H1 (cell line): ENCODE results near the gene MAP3K6. TPM values are rescaled to one million over a fixed set of nuclear protein-coding genes. Genes with fewer than 3 reads are reported as not detected.

Experiments used
- CTCF ChIA-PET: fragments of 300-600 bp; sonication (Branson Sonifier 250); formaldehyde crosslinking; loops from one replicate; lab custom pipeline; 2021; ENCODE audit not compliant: partially characterized antibody; lab: Charles Lee
- POLR2A ChIA-PET: fragments of 300-600 bp; sonication (Branson Sonifier 250); formaldehyde crosslinking; loops from one replicate; lab custom pipeline; 2021; ENCODE audit warnings: inconsistent platforms; ENCODE audit not compliant: partially characterized antibody; lab: Charles Lee
- DNase-seq, 2 experiments: peaks; one replicate each; pipeline versions ENCODE4 v3.0.0 to v3.0.0-alpha.2; 2010 to 2022; ENCODE audit warnings: low spot score in 2 of 2, low read depth in 1 of 2, mixed read lengths in 1 of 2
- FAIRE-seq: peaks from 2 replicates; lab custom pipeline; 2011; peaks lifted over from hg19 to GRCh38; lab: Jason Lieb, UNC
- H2AFZ ChIP-seq: 2 replicates; pipeline ENCODE4 v1.8.1; 2012; ENCODE audit warnings: low read length, inconsistent platforms
- H2AK5ac ChIP-seq: 2 replicates; pipeline ENCODE4 v1.6.1; 2013; ENCODE audit warnings: low read depth, low read length
- H2BK120ac ChIP-seq: replicated peaks from 2 replicates; pipeline ENCODE3; 2013; ENCODE audit warnings: low read depth, low read length, inconsistent platforms
- H2BK12ac ChIP-seq: 2 replicates; pipeline ENCODE4 v1.6.1; 2013; ENCODE audit warnings: low read depth, low read length
- H2BK15ac ChIP-seq: 2 replicates; pipeline ENCODE4 v1.6.1; 2013; ENCODE audit warnings: low read length
- H2BK20ac ChIP-seq: 2 replicates; pipeline ENCODE4 v1.6.1; 2013; ENCODE audit warnings: low read length
- H2BK5ac ChIP-seq: 2 replicates; pipeline ENCODE4 v1.6.1; 2013; ENCODE audit warnings: low read depth, low read length
- H3K14ac ChIP-seq: 2 replicates; pipeline ENCODE4 v1.6.1; 2013; ENCODE audit warnings: inconsistent platforms; ENCODE audit not compliant: insufficient read length
- H3K18ac ChIP-seq: 2 replicates; pipeline ENCODE4 v1.6.1; 2013; ENCODE audit warnings: low read length; ENCODE audit errors: extremely low read depth
- H3K23ac ChIP-seq: 2 replicates; pipeline ENCODE4 v1.6.1; 2013; ENCODE audit warnings: inconsistent platforms; ENCODE audit not compliant: insufficient read length
- H3K23me2 ChIP-seq: 2 replicates; pipeline ENCODE4 v1.6.1; 2013; ENCODE audit warnings: low read depth, low read length
- H3K27ac ChIP-seq: 2 replicates; pipeline ENCODE4 v1.6.1; 2011; ENCODE audit warnings: low read depth, low read length, inconsistent platforms
- H3K27me3 ChIP-seq, 4 experiments: replicated peaks in 1 of 4; 1 replicate in 1 of 4; 2 replicates in 3 of 4; pipeline versions ENCODE4 v1.6.1 to v1.8.1; 2011 to 2013; ENCODE audit warnings: low read length in 3 of 4, mild to moderate bottlenecking in 3 of 4, inconsistent platforms in 2 of 4, mixed read lengths in 2 of 4, moderate library complexity in 1 of 4; ENCODE audit not compliant: control insufficient read depth in 3 of 4, insufficient read depth in 3 of 4; ENCODE audit errors: extremely low read depth in 1 of 4
- H3K36me3 ChIP-seq, 4 experiments: 2 replicates each; pipeline versions ENCODE4 v1.6.1 to v1.8.1; 2011 to 2013; ENCODE audit warnings: mild to moderate bottlenecking in 4 of 4, low read length in 3 of 4, moderate library complexity in 2 of 4, control low read depth in 1 of 4, inconsistent platforms in 1 of 4; ENCODE audit not compliant: insufficient read depth in 4 of 4, control insufficient read depth in 2 of 4
- H3K4ac ChIP-seq: replicated peaks from 2 replicates; pipeline ENCODE3; 2013; ENCODE audit warnings: low read length, low read depth, mixed read lengths, inconsistent platforms; ENCODE audit not compliant: insufficient read length
- H3K4me1 ChIP-seq, 4 experiments: replicated peaks in 1 of 4; 1 replicate in 1 of 4; 2 replicates in 3 of 4; pipeline versions ENCODE4 v1.6.1 to v1.8.1; 2011 to 2013; ENCODE audit warnings: low read length in 3 of 4, inconsistent platforms in 2 of 4, mixed read lengths in 1 of 4; ENCODE audit not compliant: insufficient read depth in 4 of 4, control insufficient read depth in 3 of 4
- H3K4me2 ChIP-seq, 2 experiments: 2 replicates each; pipeline versions ENCODE4 v1.6.1 to v1.8.1; 2011 to 2013; ENCODE audit warnings: low read depth in 2 of 2, low read length in 2 of 2, control low read depth in 1 of 2, inconsistent platforms in 1 of 2, mild to moderate bottlenecking in 1 of 2; ENCODE audit not compliant: insufficient read depth in 1 of 2
- H3K4me3 ChIP-seq, 4 experiments: fragments of 200-600, 300-600 bp in 1 of 4; sonication (generic), shearing (Covaris generic), sonication (Bioruptor Twin) in 1 of 4; 2 replicates each; pipeline versions ENCODE4 v1.5.1 to v1.8.1; 2011 to 2016; ENCODE audit warnings: low read length in 4 of 4, low read depth in 3 of 4, control low read depth in 2 of 4, inconsistent platforms in 2 of 4, mild to moderate bottlenecking in 2 of 4, mixed read lengths in 1 of 4, moderate library complexity in 1 of 4; ENCODE audit not compliant: insufficient read depth in 2 of 4; ENCODE audit errors: extremely low read depth in 1 of 4
- H3K56ac ChIP-seq: replicated peaks from 2 replicates; pipeline ENCODE3; 2013; ENCODE audit warnings: low read depth, mild to moderate bottlenecking, mixed read lengths, low read length, inconsistent platforms; ENCODE audit not compliant: insufficient read length
- H3K79me1 ChIP-seq: 2 replicates; pipeline ENCODE4 v1.6.1; 2013; ENCODE audit warnings: low read depth, low read length, control low read depth
- H3K79me2 ChIP-seq, 2 experiments: 2 replicates each; pipeline versions ENCODE4 v1.6.1 to v1.8.1; 2012 to 2013; ENCODE audit warnings: low read length in 2 of 2, mild to moderate bottlenecking in 2 of 2, inconsistent platforms in 1 of 2; ENCODE audit not compliant: insufficient read depth in 2 of 2, control insufficient read depth in 1 of 2
- H3K9ac ChIP-seq, 4 experiments: replicated peaks in 1 of 4; 1 replicate in 1 of 4; 2 replicates in 3 of 4; pipeline versions ENCODE4 v1.6.1 to v1.8.1; 2011 to 2013; ENCODE audit warnings: low read depth in 3 of 4, low read length in 3 of 4, control low read depth in 2 of 4, mild to moderate bottlenecking in 2 of 4, moderate library complexity in 2 of 4, inconsistent platforms in 1 of 4; ENCODE audit errors: extremely low read depth in 1 of 4
- H3K9me3 ChIP-seq, 2 experiments: 2 replicates each; pipeline versions ENCODE4 v1.6.1 to v1.8.1; 2012 to 2013; ENCODE audit warnings: mild to moderate bottlenecking in 2 of 2, moderate library complexity in 2 of 2, control low read depth in 1 of 2, inconsistent platforms in 1 of 2, low read depth in 1 of 2, low read length in 1 of 2, mixed read lengths in 1 of 2; ENCODE audit not compliant: insufficient read depth in 2 of 2
- H4K20me1 ChIP-seq, 2 experiments: replicated peaks in 1 of 2; 2 replicates each; pipeline versions ENCODE3 to v1.8.1; 2011 to 2013; ENCODE audit warnings: inconsistent platforms in 2 of 2, low read length in 2 of 2, mild to moderate bottlenecking in 1 of 2; ENCODE audit not compliant: insufficient read depth in 2 of 2, control insufficient read depth in 1 of 2
- H4K5ac ChIP-seq: 2 replicates; pipeline ENCODE4 v1.6.1; 2013; ENCODE audit warnings: low read length, low read depth, mixed read lengths, inconsistent platforms; ENCODE audit not compliant: insufficient read length
- H4K8ac ChIP-seq: 2 replicates; pipeline ENCODE4 v1.8.0; 2013; ENCODE audit warnings: mild to moderate bottlenecking, moderate library complexity, low read length, inconsistent platforms; ENCODE audit not compliant: insufficient read depth; ENCODE audit errors: extremely low read depth
- H4K91ac ChIP-seq: replicated peaks from 2 replicates; pipeline ENCODE3; 2013; ENCODE audit warnings: low read length, mixed read lengths, inconsistent platforms; ENCODE audit not compliant: insufficient read length
- ATF2 ChIP-seq: IDR thresholded peaks from 2 replicates; pipeline ENCODE4 v1.6.1; 2012; ENCODE audit warnings: low read length, inconsistent platforms
- CEBPB ChIP-seq: IDR thresholded peaks from 2 replicates; pipeline ENCODE4 v1.6.1; 2012; ENCODE audit warnings: low read depth, low read length
- CREB1 ChIP-seq: IDR thresholded peaks from 2 replicates; pipeline ENCODE4 v1.6.1; 2012; ENCODE audit warnings: inconsistent platforms
- EGR1 ChIP-seq: IDR thresholded peaks from 2 replicates; pipeline ENCODE4 v1.6.1; 2011; ENCODE audit warnings: low read depth, low read length, borderline replicate concordance
- EP300 ChIP-seq, 2 experiments: IDR thresholded peaks; 1 replicate in 1 of 2; 2 replicates in 1 of 2; pipeline ENCODE4 v1.6.1; 2011 to 2012; ENCODE audit warnings: low read depth in 2 of 2, low read length in 2 of 2, mild to moderate bottlenecking in 2 of 2, borderline replicate concordance in 1 of 2, inconsistent platforms in 1 of 2, moderate library complexity in 1 of 2
- GTF2F1 ChIP-seq: IDR thresholded peaks from 2 replicates; pipeline ENCODE4 v1.6.1; 2012; ENCODE audit warnings: low read depth, low read length, improper control_type of control experiment, borderline replicate concordance
- JUND ChIP-seq: IDR thresholded peaks from 2 replicates; pipeline ENCODE4 v1.6.1; 2011; ENCODE audit warnings: mild to moderate bottlenecking, improper control_type of control experiment, low read length
- KDM1A ChIP-seq: fragments of 200-600, 300-600 bp; sonication (generic); IDR thresholded peaks from 2 replicates; pipeline ENCODE4 v1.7.1; 2016; ENCODE audit warnings: mild to moderate bottlenecking, low read length, borderline replicate concordance
- RBBP5 ChIP-seq: IDR thresholded peaks from 2 replicates; pipeline ENCODE4 v1.7.1; 2012; ENCODE audit warnings: low read depth, mild to moderate bottlenecking, inconsistent platforms, low read length, moderate library complexity, borderline replicate concordance
- SIRT6 ChIP-seq: IDR thresholded peaks from one replicate; pipeline ENCODE4 v1.7.1; 2012; ENCODE audit warnings: low read length, inconsistent platforms
- SRF ChIP-seq: IDR thresholded peaks from 2 replicates; pipeline ENCODE4 v1.6.1; 2011; ENCODE audit warnings: mild to moderate bottlenecking, low read depth, low read length, moderate library complexity
- SUZ12 ChIP-seq: fragments of 200-600 bp; sonication (generic); IDR thresholded peaks from 2 replicates; pipeline ENCODE4 v1.6.1; 2012; ENCODE audit warnings: mild to moderate bottlenecking, inconsistent platforms, low read length, moderate library complexity, mixed read lengths
- TEAD4 ChIP-seq: IDR thresholded peaks from 2 replicates; pipeline ENCODE4 v1.6.1; 2012; ENCODE audit warnings: low read depth, low read length, inconsistent platforms, mixed read lengths
- WGBS, 2 experiments: shearing (Covaris generic) in 1 of 2; methylation state at CpG; one replicate each; pipeline versions ENCODE4 v1.1.6 to v1.1.7; 2013 to 2015; ENCODE audit warnings: low lambda C conversion rate in 2 of 2, mixed read lengths in 2 of 2, inconsistent platforms in 1 of 2, low coverage in 1 of 2, missing lambda C conversion rate in 1 of 2; ENCODE audit not compliant: insufficient replicate concordance in 2 of 2, insufficient coverage in 1 of 2, insufficient read length in 1 of 2; ENCODE audit errors: extremely low coverage in 1 of 2, missing lambda C conversion rate in 1 of 2; 5-methylcytosine and 5-hydroxymethylcytosine counted together
- polyA plus RNA-seq, 7 experiments: library from polyadenylated mRNA; depleted of rRNA in 3 of 7; stranded (reverse) in 5 of 7; unstranded in 2 of 7; fragments of >200 nt in 5 of 7; fragments of 200-250 nt in 2 of 7; gene quantifications; 1 replicate in 5 of 7; 2 replicates in 1 of 7; 4 replicates in 1 of 7; pipeline versions ENCODE4 v1.2.1 to v1.2.3, GENCODE V29; 2011 to 2013; ENCODE audit warnings: missing spikeins in 2 of 7, mixed read lengths in 2 of 7
- total RNA-seq: library from RNA; stranded (reverse); fragmentation: NEBNext Ultra II Directional; extraction: Animal tissue kit (Norgen Biotek cat#: 25700); gene quantifications from 2 replicates; pipeline ENCODE4 v1.2.1, GENCODE V29; 2021

The MAP3K6 gene
- total and polyA plus RNA-seq, 2 of the 8 experiments (the other 6 are each of a cell fraction or from before 2014, with no cell fraction given), result 7.4 to 7.6 TPM

- Histone ChIP-seq H4K8ac (no peak overlapping the region), H2BK20ac (no peak overlapping the region), H4K5ac (no peak overlapping the region), H3K18ac (no peak overlapping the region), H3K79me2 (no peaks in the 10 kb centered on the region), H2AK5ac (no peak overlapping the region), H2BK12ac (no peak overlapping the region), H4K20me1 (no peaks in the 10 kb centered on the region), H3K56ac (no peak overlapping the region), H3K9me3 (no peaks in the 10 kb centered on the region), H3K9ac (no peak overlapping the region), H3K23ac (no peak overlapping the region), H3K4ac (no peak overlapping the region), H2BK120ac (no peak overlapping the region), H3K23me2 (no peaks in the 10 kb centered on the region), H3K27me3 (peaks cover 0 to 3% (median 0%) of the 10 kb centered on the region in 4 experiments; a peak in 1 of 7 replicates), H3K4me2 (no peak overlapping the region), H3K14ac (no peak overlapping the region), H2BK15ac (no peak overlapping the region), H4K91ac (no peak overlapping the region), H3K36me3 (no peaks in the 10 kb centered on the region), H3K4me3 (no peak overlapping the region), H3K79me1 (no peaks in the 10 kb centered on the region), H2BK5ac (no peak overlapping the region), H3K27ac (no peak overlapping the region), H3K4me1 (0 out of 7 replicates have a peak, but pooled peaks cover 0 to 2% (median 0%) of the 10 kb centered on the region in 4 experiments), H2AFZ (no peak overlapping the region; the same call in 1 of the 2 replicates)
- 100% methylated on average over 2 of the region's 2 CpGs; no CpG with 5 or more reads in 1 of the 2 experiments for WGBS, 2 experiments
- ChIA-PET POLR2A (interaction anchor here (0.7 to 1.5 kb wide), 3 partner anchors 8 to 302 kb away, joined by 3 to 6 read pairs (median 3); no protein-coding TSS in a partner anchor), CTCF (interaction anchor here (0.6 to 13.1 kb wide), 4 partner anchors 8 to 114 kb away, joined by 3 to 202 read pairs (median 4); partner anchors contain the start of gene FCN3)
- DNase-seq (no peak), FAIRE-seq (no peak)
- TF ChIP-seq JUND (no peak), ATF2 (no peak), SRF (no peak), KDM1A (no peak), GTF2F1 (no peak), EP300 (IDR thresholded peaks at IDR 0.05; ENCODE audit: borderline replicate concordance in 1 of 2, low read depth in 2 of 2, low read length in 2 of 2) (no peak), CEBPB (no peak), CREB1 (no peak), SUZ12 (no peak), TEAD4 (no peak), SIRT6 (no peak), EGR1 (no peak), RBBP5 (no peak)
Observed at GRCh38 chr1:27314737-27315136, 52.0 kb downstream of the MAP3K6 start.
